Kidney (tissue), 14 donors: ENCODE data around the gene CDKN2AIPNL. TPM values are rescaled to one million over a fixed set of nuclear protein-coding genes. Genes with fewer than 3 reads are reported as not detected.
A peak's percentile ranks its signal among the peaks of the same experiment; 100 is the strongest.

ENCODE experiments used
- DNase-seq, 5 donors: peaks; one replicate each; pipeline ENCODE4 v3.0.0-alpha.2; 2013 to 2020
- FAIRE-seq: peaks from 2 replicates; lab custom pipeline; 2012; peaks lifted over from hg19 to GRCh38; lab: Jason Lieb, UNC
- H3K27ac ChIP-seq, 2 donors: one replicate each; pipeline ENCODE4 v1.7.0; 2013; ENCODE audit warnings: low read depth in 2 of 2, low read length in 2 of 2, inconsistent platforms in 1 of 2
- H3K27me3 ChIP-seq: one replicate; pipeline ENCODE4 v1.7.1; 2013; ENCODE audit warnings: low read length, inconsistent platforms; ENCODE audit not compliant: control insufficient read depth, insufficient read depth
- H3K36me3 ChIP-seq, 3 donors: one replicate each; pipeline versions ENCODE4 v1.7.0 to v1.7.1; 2013; ENCODE audit warnings: low read length in 3 of 3, control low read depth in 1 of 3, inconsistent platforms in 1 of 3; ENCODE audit not compliant: insufficient read depth in 3 of 3, control insufficient read depth in 2 of 3
- H3K4me1 ChIP-seq, 3 donors: one replicate each; pipeline versions ENCODE4 v1.7.0 to v1.7.1; 2013; ENCODE audit warnings: low read length in 3 of 3, inconsistent platforms in 1 of 3, low read depth in 1 of 3; ENCODE audit not compliant: control insufficient read depth in 2 of 3, insufficient read depth in 2 of 3
- H3K4me3 ChIP-seq, 3 donors: one replicate each; pipeline versions ENCODE4 v1.7.0 to v1.8.1; 2013; ENCODE audit warnings: low read length in 3 of 3, control low read depth in 1 of 3, inconsistent platforms in 1 of 3
- H3K9ac ChIP-seq, 3 donors: one replicate each; pipeline versions ENCODE4 v1.7.0 to v1.7.1; 2013; ENCODE audit warnings: low read length in 3 of 3, control low read depth in 1 of 3, inconsistent platforms in 1 of 3
- H3K9me3 ChIP-seq, 3 donors: one replicate each; pipeline versions ENCODE4 v1.7.0 to v1.7.1; 2013; ENCODE audit warnings: low read length in 3 of 3, control low read depth in 1 of 3, inconsistent platforms in 1 of 3; ENCODE audit not compliant: control insufficient read depth in 2 of 3, insufficient read depth in 1 of 3
- intact Hi-C: fragments of 100-400 bp; cut with DNase I; formaldehyde crosslinking; loops from one replicate; pipeline ENCODE4 v1.11.1; 2022
- polyA plus RNA-seq: library from polyadenylated mRNA; stranded (reverse); fragments of 350-450 nt; fragmentation: Illumina TruSeq; extraction: RNeasy Lipid Tissue Mini Kit (QIAGEN cat#74804); gene quantifications from one replicate; pipeline ENCODE4 v1.2.3, GENCODE V29; 2014; ENCODE audit warnings: low read depth, low replicate concordance; ENCODE audit not compliant: insufficient read depth
- total RNA-seq: library from RNA; stranded (reverse); fragmentation: NEBNext Ultra II Directional; extraction: Animal tissue kit (Norgen Biotek cat#: 25700); gene quantifications from one replicate; pipeline ENCODE4 v1.2.1, GENCODE V29; 2021
- TF ChIP-seq, protein P1 (sequence below): IDR thresholded peaks from 3 replicates; pipeline ENCODE4 v1.5.1; 2012; ENCODE audit warnings: mild to moderate bottlenecking, moderate library complexity, borderline replicate concordance; ENCODE audit not compliant: insufficient read depth; ENCODE audit errors: extremely low read depth
- donor health status: control.
- donor health status: control.
- donor health status: control.
- donor health status: control.
- donor health status: control.
- donor health status: DM: yes; HTN: yes; CAD: no.
- donor health status: Normal renal cell carcinoma (clear cell type).

CDKN2AIPNL gene
- total and polyA plus RNA-seq, 2 donors from 2014 or later: 19.0 to 38.2 TPM

- peaks cover 0 to 9% (median 8%) of the 10 kb centered on the region in 3 donors for H3K4me1 ChIP-seq
- no peak for FAIRE-seq
- H3K27me3 ChIP-seq: no peaks in the 10 kb centered on the region
- intact Hi-C loops: no loop called here
- H3K36me3 ChIP-seq: no peaks in the 10 kb centered on the region
- H3K9me3 ChIP-seq: no peaks in the 10 kb centered on the region
- no peak overlapping the region for H3K9ac ChIP-seq
- DNase-seq: no peak
- H3K4me3 ChIP-seq: no peak overlapping the region
- no peak overlapping the region for H3K27ac ChIP-seq
- TF ChIP-seq, protein P1, sequence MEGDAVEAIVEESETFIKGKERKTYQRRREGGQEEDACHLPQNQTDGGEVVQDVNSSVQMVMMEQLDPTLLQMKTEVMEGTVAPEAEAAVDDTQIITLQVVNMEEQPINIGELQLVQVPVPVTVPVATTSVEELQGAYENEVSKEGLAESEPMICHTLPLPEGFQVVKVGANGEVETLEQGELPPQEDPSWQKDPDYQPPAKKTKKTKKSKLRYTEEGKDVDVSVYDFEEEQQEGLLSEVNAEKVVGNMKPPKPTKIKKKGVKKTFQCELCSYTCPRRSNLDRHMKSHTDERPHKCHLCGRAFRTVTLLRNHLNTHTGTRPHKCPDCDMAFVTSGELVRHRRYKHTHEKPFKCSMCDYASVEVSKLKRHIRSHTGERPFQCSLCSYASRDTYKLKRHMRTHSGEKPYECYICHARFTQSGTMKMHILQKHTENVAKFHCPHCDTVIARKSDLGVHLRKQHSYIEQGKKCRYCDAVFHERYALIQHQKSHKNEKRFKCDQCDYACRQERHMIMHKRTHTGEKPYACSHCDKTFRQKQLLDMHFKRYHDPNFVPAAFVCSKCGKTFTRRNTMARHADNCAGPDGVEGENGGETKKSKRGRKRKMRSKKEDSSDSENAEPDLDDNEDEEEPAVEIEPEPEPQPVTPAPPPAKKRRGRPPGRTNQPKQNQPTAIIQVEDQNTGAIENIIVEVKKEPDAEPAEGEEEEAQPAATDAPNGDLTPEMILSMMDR: no peak
These were observed 20.5 kb upstream of the CDKN2AIPNL start for GRCh38 chr5:134432174-134432573.

DNA sequence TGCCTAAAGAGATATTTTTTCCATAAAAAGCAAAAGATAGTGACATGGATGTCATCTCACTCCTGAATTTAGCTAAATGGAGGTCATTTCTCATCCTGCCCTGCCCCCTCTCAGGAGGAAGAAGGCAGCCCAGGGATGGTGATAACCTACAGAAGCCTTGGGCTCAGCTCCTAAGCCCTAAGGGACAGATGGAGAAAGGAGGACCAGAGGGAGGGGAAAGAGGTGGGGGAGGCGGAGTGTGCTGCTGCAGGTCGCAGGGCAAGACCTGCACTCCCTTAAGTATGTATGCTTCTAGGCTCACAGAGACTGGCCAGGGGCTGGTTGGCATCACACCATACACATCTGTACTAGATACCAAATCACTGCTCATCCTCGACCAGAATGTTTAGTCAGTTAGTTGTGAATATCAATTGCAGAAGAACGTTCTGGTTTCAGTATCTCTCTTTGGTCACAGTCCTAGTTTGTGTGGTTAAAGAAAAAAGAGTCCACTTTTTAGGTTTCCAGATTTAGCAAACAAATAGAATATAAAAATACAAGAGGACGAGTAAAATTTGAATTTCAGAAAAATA is 18.4 kb upstream of the CDKN2AIPNL start:
- no peaks in the 10 kb centered on the region for H3K9me3 ChIP-seq
- no peaks in the 10 kb centered on the region for H3K4me1 ChIP-seq
- no peaks in the 10 kb centered on the region for H3K36me3 ChIP-seq
- no peaks in the 10 kb centered on the region for H3K27me3 ChIP-seq
- no peak overlapping the region for H3K4me3 ChIP-seq
- intact Hi-C loops: no loop called here
- TF ChIP-seq, protein P1: no peak
- DNase-seq (no peak), FAIRE-seq (no peak)
- no peak overlapping the region for H3K27ac ChIP-seq
- no peak overlapping the region for H3K9ac ChIP-seq

DNA sequence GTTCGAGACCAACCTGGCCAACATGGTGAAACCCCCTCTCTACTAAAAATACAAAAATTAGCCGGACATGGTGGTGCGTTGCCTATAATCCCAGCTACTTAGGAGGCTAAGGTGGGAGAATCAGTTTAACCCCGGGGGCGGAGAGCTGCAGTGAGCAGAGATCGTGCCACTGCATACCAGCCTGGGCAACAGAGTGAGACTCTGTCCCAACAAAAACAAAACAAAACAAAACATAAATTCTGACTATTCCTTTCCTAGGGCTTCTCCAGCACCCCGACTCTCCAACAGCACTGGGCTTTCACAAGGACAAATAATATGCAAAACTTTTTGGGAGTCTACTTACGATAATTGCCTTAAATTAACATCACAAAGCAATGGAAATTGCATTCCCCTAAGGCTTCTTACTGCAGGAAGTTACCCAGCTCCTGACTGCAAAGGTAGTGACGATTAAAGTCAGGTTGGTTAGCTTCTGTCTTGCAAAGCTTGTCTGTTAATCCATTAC is 15.9 kb upstream of the CDKN2AIPNL start:
- FAIRE-seq (no peak), DNase-seq (no peak)
- H3K4me1 ChIP-seq: no peaks in the 10 kb centered on the region
- intact Hi-C loops: no loop called here
- H3K9ac ChIP-seq: no peak overlapping the region
- H3K9me3 ChIP-seq: no peaks in the 10 kb centered on the region
- no peak overlapping the region for H3K27ac ChIP-seq
- H3K4me3 ChIP-seq: peak overlapping the region in 1 of 3 donors; percentile 3
- H3K27me3 ChIP-seq: no peaks in the 10 kb centered on the region
- TF ChIP-seq, protein P1: no peak
- H3K36me3 ChIP-seq: no peaks in the 10 kb centered on the region
